ENCODE results near the gene DISP1.

GRCh38 chr1:222811671-222812070, 3.2 kb upstream of the DISP1 start:
- TF ChIP-seq CTCF (IDR thresholded peaks at IDR 0.05) (no peak), POLR2A (IDR thresholded peaks at IDR 0.05) (no peak)
